HCT116 (cell line): ENCODE data around the gene GPRC5B. TPM values are rescaled to one million over a fixed set of nuclear protein-coding genes. Genes with fewer than 3 reads are reported as not detected.

Experiments
- ATAC-seq: fragments of 200-7000 bp; cut with Tn5 transposase; 2 replicates; pipeline ENCODE4 v1.9.1; 2020; ENCODE audit warnings: mild to moderate bottlenecking, moderate library complexity
- BruUV-seq: library from RNA; stranded (reverse); fragments of 400-500 nt; replicated peaks from 2 replicates; lab custom pipeline; 2021; lab: Mats Ljungman, UMichigan
- CTCF ChIA-PET: fragments of 300-600 bp; sonication (Branson Sonifier 250); formaldehyde crosslinking; loops from one replicate; lab custom pipeline; 2021; ENCODE audit warnings: antibody characterized with exemption; lab: Charles Lee
- POLR2A ChIA-PET: fragments of 300-600, 350-600 bp; sonication (Branson Sonifier 250); formaldehyde crosslinking; loops from one replicate; lab custom pipeline; 2021; ENCODE audit warnings: antibody characterized with exemption; lab: Charles Lee
- RAD21 ChIA-PET, 2 experiments: fragments of 300-600 bp; sonication (Branson Sonifier 250); formaldehyde crosslinking; loops; one replicate each; lab custom pipeline; 2023; ENCODE audit warnings: low total read pairs in 2 of 2; ENCODE audit not compliant: uncharacterized antibody in 2 of 2, unreplicated experiment in 2 of 2, low non-redundant PET in 1 of 2; lab: Charles Lee
- DNase-seq: peaks from one replicate; pipeline ENCODE4 v3.0.0-alpha.2; 2010; ENCODE audit warnings: low read depth, low spot score
- H2AFZ ChIP-seq: fragments of 200-600 bp; shearing (Covaris generic), sonication (generic); 2 replicates; pipeline ENCODE4 v1.6.1; 2017; ENCODE audit warnings: low read depth, mixed run types, mixed read lengths, antibody characterized with exemption, low read length; ENCODE audit not compliant: poor library complexity, severe bottlenecking
- H3K27ac ChIP-seq: 2 replicates; pipeline ENCODE4 v1.5.1; 2012; ENCODE audit warnings: low read depth, low read length
- H3K27me3 ChIP-seq: fragments of 200-600 bp; sonication (generic); 2 replicates; pipeline ENCODE4 v1.6.1; 2016; ENCODE audit warnings: mixed run types, low read length, mixed read lengths; ENCODE audit not compliant: insufficient read depth
- H3K36me3 ChIP-seq, 2 experiments: fragments of 200-500 bp in 1 of 2; fragments of 200-600 bp in 1 of 2; sonication (Bioruptor generic) in 1 of 2; sonication (generic) in 1 of 2; 2 replicates each; pipeline versions ENCODE4 v1.5.1 to v1.6.1; 2014 to 2016; ENCODE audit warnings: low read length in 2 of 2, inconsistent platforms in 1 of 2, mixed read lengths in 1 of 2, mixed run types in 1 of 2; ENCODE audit not compliant: insufficient read depth in 2 of 2, control insufficient read depth in 1 of 2
- H3K4me1 ChIP-seq, 2 experiments: fragments of 200-600 bp in 1 of 2; sonication (generic) in 1 of 2; 2 replicates each; pipeline versions ENCODE4 v1.5.1 to v1.6.1; 2012 to 2017; ENCODE audit warnings: low read length in 2 of 2, inconsistent platforms in 1 of 2, mild to moderate bottlenecking in 1 of 2, mixed read lengths in 1 of 2, mixed run types in 1 of 2, moderate library complexity in 1 of 2; ENCODE audit not compliant: insufficient read depth in 2 of 2, control insufficient read depth in 1 of 2
- H3K4me2 ChIP-seq: fragments of 200-600 bp; sonication (generic); 2 replicates; pipeline ENCODE4 v1.6.1; 2017; ENCODE audit warnings: mixed run types, low read length, mixed read lengths
- H3K4me3 ChIP-seq, 2 experiments: fragments of 200-600 bp in 1 of 2; sonication (generic) in 1 of 2; replicated peaks in 1 of 2; 2 replicates each; pipeline ENCODE4 v1.5.1; 2011 to 2016; ENCODE audit warnings: low read length in 2 of 2, control low read depth in 1 of 2, low read depth in 1 of 2, mild to moderate bottlenecking in 1 of 2, mixed read lengths in 1 of 2, mixed run types in 1 of 2
- H3K79me2 ChIP-seq: fragments of 200-600 bp; sonication (generic); 2 replicates; pipeline ENCODE4 v1.6.1; 2017; ENCODE audit warnings: mild to moderate bottlenecking, mixed run types, low read length, moderate library complexity, mixed read lengths; ENCODE audit not compliant: insufficient read depth
- H3K9ac ChIP-seq: fragments of 200-600 bp; sonication (generic); 2 replicates; pipeline ENCODE4 v1.6.1; 2016; ENCODE audit warnings: low read length, mixed read lengths
- H3K9me2 ChIP-seq: fragments of 200-600 bp; sonication (generic), shearing (Covaris generic); 2 replicates; pipeline ENCODE4 v1.6.1; 2017; ENCODE audit warnings: mixed run types, mild to moderate bottlenecking, moderate library complexity; ENCODE audit not compliant: insufficient read depth
- H3K9me3 ChIP-seq, 2 experiments: fragments of 200-500 bp in 1 of 2; fragments of 200-600 bp in 1 of 2; sonication (Bioruptor generic) in 1 of 2; sonication (generic) in 1 of 2; 2 replicates each; pipeline ENCODE4 v1.6.1; 2014 to 2017; ENCODE audit warnings: low read length in 2 of 2, mixed read lengths in 2 of 2, inconsistent platforms in 1 of 2, low read depth in 1 of 2, mild to moderate bottlenecking in 1 of 2, mixed run types in 1 of 2, moderate library complexity in 1 of 2; ENCODE audit not compliant: control insufficient read depth in 1 of 2, insufficient read depth in 1 of 2
- H4K20me1 ChIP-seq: fragments of 200-600 bp; sonication (generic), shearing (Covaris generic); 2 replicates; pipeline ENCODE4 v1.6.1; 2017; ENCODE audit warnings: mixed run types, mild to moderate bottlenecking, moderate library complexity; ENCODE audit not compliant: insufficient read depth
- ATF3 ChIP-seq: IDR thresholded peaks from 2 replicates; pipeline ENCODE4 v1.6.1; 2012
- CBX3 ChIP-seq: IDR thresholded peaks from 2 replicates; pipeline ENCODE4 v1.6.1; 2012; ENCODE audit warnings: low read depth
- CEBPB ChIP-seq: IDR thresholded peaks from 2 replicates; pipeline ENCODE4 v1.6.1; 2012; ENCODE audit warnings: low read depth
- EGR1 ChIP-seq: IDR thresholded peaks from 2 replicates; pipeline ENCODE4 v1.6.1; 2012; ENCODE audit warnings: low read depth
- ELF1 ChIP-seq: IDR thresholded peaks from 2 replicates; pipeline ENCODE4 v1.6.1; 2012; ENCODE audit warnings: low read depth, borderline replicate concordance
- FOSL1 ChIP-seq: IDR thresholded peaks from 2 replicates; pipeline ENCODE4 v1.6.1; 2012; ENCODE audit warnings: low read depth
- JUND ChIP-seq: IDR thresholded peaks from 2 replicates; pipeline ENCODE4 v1.6.1; 2012
- POLR2AphosphoS5 ChIP-seq: IDR thresholded peaks from 2 replicates; pipeline ENCODE4 v1.6.1; 2011; ENCODE audit warnings: mild to moderate bottlenecking, low read depth, low read length, moderate library complexity
- RAD21 ChIP-seq: IDR thresholded peaks from 2 replicates; pipeline ENCODE4 v1.6.1; 2012; ENCODE audit warnings: low read depth, mild to moderate bottlenecking
- REST ChIP-seq: IDR thresholded peaks from 2 replicates; pipeline ENCODE4 v1.6.1; 2012; ENCODE audit warnings: low read depth
- SIN3A ChIP-seq: IDR thresholded peaks from 2 replicates; pipeline ENCODE4 v1.6.1; 2012; ENCODE audit warnings: low read depth
- SP1 ChIP-seq: IDR thresholded peaks from 2 replicates; pipeline ENCODE4 v1.6.1; 2012; ENCODE audit warnings: low read depth
- SRF ChIP-seq: IDR thresholded peaks from 2 replicates; pipeline ENCODE4 v1.6.1; 2012; ENCODE audit warnings: low read depth
- TCF7L2 ChIP-seq: IDR thresholded peaks from 2 replicates; pipeline ENCODE4 v1.7.0; 2011; ENCODE audit warnings: borderline replicate concordance, inconsistent platforms; ENCODE audit not compliant: insufficient read depth, insufficient read length; ENCODE audit errors: extremely low read depth
- YY1 ChIP-seq: IDR thresholded peaks from 2 replicates; pipeline ENCODE4 v1.6.1; 2011; ENCODE audit warnings: low read length, low read depth, moderate library complexity, mild to moderate bottlenecking; ENCODE audit not compliant: insufficient replicate concordance; ENCODE audit errors: extremely low read depth
- ZFX ChIP-seq: fragments of 450-650 bp; IDR thresholded peaks from 2 replicates; pipeline ENCODE4 v1.6.1; 2017
- ZNF274 ChIP-seq: fragments of 200-500 bp; sonication (Bioruptor generic); IDR thresholded peaks from 2 replicates; pipeline ENCODE4 v1.6.1; 2014; ENCODE audit warnings: mild to moderate bottlenecking, low read depth, low read length, inconsistent platforms
- intact Hi-C: fragments of 100-400 bp; cut with micrococcal nuclease; formaldehyde crosslinking; loops from 2 replicates; pipeline ENCODE4 v1.10.0; 2022
- total RNA-seq: library from RNA; stranded (reverse); gene quantifications from one replicate; pipeline ENCODE4 v1.2.1, GENCODE V29; 2021; ENCODE audit not compliant: unreplicated experiment
- TF ChIP-seq, protein P1 (sequence below), 3 experiments: fragments of 200-600 bp in 1 of 3; sonication (generic) in 1 of 3; IDR thresholded peaks in 2 of 3; conservative IDR thresholded peaks in 1 of 3; 2 replicates each; pipeline ENCODE4 v1.5.1; 2012 to 2017; ENCODE audit warnings: low read depth in 2 of 3, low read length in 2 of 3, antibody characterized with exemption in 1 of 3, borderline replicate concordance in 1 of 3, control low read depth in 1 of 3, mild to moderate bottlenecking in 1 of 3, mixed read lengths in 1 of 3, mixed run types in 1 of 3, moderate library complexity in 1 of 3; ENCODE audit not compliant: insufficient read depth in 1 of 3
- TF ChIP-seq, protein P2 (sequence below): IDR thresholded peaks from 2 replicates; pipeline ENCODE4 v1.6.1; 2011; ENCODE audit warnings: mild to moderate bottlenecking, low read length, moderate library complexity; ENCODE audit not compliant: insufficient replicate concordance; ENCODE audit errors: extremely low read depth

GPRC5B gene
- total RNA-seq, 1 experiment from 2014 or later = 7.2 TPM

DNA sequence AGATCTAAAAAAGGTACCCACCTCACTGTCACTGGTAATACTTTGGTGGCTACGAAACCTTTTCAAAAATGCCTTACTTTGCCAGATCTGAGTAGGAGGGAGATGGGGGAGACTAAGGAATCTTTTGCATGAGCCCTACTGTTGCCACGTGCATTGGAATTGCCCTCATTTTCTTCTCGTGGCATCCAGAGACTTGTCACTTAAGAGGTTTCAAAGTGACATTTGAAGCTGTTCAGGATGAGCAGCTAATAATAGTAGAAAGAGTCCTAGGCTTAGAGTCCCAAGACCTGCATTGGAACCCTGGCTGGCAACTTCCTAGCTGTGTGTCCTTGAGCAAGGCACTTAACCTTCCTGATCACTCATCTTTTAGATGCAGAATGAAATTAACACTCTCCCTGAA is 43.5 kb downstream of the GPRC5B start:
- TF ChIP-seq EGR1 (no peak), FOSL1 (no peak), CEBPB (no peak), CBX3 (no peak), ATF3 (no peak), REST (no peak), ZNF274 (no peak), JUND (no peak), SRF (no peak), POLR2AphosphoS5 (no peak), SIN3A (no peak), YY1 (no peak), SP1 (no peak), ELF1 (no peak), ZFX (no peak), RAD21 (no peak), TCF7L2 (no peak)
- TF ChIP-seq, protein P1, sequence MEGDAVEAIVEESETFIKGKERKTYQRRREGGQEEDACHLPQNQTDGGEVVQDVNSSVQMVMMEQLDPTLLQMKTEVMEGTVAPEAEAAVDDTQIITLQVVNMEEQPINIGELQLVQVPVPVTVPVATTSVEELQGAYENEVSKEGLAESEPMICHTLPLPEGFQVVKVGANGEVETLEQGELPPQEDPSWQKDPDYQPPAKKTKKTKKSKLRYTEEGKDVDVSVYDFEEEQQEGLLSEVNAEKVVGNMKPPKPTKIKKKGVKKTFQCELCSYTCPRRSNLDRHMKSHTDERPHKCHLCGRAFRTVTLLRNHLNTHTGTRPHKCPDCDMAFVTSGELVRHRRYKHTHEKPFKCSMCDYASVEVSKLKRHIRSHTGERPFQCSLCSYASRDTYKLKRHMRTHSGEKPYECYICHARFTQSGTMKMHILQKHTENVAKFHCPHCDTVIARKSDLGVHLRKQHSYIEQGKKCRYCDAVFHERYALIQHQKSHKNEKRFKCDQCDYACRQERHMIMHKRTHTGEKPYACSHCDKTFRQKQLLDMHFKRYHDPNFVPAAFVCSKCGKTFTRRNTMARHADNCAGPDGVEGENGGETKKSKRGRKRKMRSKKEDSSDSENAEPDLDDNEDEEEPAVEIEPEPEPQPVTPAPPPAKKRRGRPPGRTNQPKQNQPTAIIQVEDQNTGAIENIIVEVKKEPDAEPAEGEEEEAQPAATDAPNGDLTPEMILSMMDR (IDR thresholded peaks at IDR 0.05 in 2 of 3, conservative IDR thresholded peaks at IDR 0.05 in 1 of 3; ENCODE audit: borderline replicate concordance in 1 of 3, insufficient read depth in 1 of 3, low read depth in 2 of 3, low read length in 2 of 3) = no peak
- TF ChIP-seq, protein P2, sequence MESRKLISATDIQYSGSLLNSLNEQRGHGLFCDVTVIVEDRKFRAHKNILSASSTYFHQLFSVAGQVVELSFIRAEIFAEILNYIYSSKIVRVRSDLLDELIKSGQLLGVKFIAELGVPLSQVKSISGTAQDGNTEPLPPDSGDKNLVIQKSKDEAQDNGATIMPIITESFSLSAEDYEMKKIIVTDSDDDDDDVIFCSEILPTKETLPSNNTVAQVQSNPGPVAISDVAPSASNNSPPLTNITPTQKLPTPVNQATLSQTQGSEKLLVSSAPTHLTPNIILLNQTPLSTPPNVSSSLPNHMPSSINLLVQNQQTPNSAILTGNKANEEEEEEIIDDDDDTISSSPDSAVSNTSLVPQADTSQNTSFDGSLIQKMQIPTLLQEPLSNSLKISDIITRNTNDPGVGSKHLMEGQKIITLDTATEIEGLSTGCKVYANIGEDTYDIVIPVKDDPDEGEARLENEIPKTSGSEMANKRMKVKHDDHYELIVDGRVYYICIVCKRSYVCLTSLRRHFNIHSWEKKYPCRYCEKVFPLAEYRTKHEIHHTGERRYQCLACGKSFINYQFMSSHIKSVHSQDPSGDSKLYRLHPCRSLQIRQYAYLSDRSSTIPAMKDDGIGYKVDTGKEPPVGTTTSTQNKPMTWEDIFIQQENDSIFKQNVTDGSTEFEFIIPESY = no peak
- TF ChIP-seq, all 23 proteins: peak for 0
- no peak for DNase-seq
- no TSS peak for BruUV-seq
- Histone ChIP-seq H3K36me3 (no peaks in the 10 kb centered on the region), H3K79me2 (no peaks in the 10 kb centered on the region), H3K9ac (no peak overlapping the region), H3K4me3 (no peak overlapping the region), H3K9me3 (no peaks in the 10 kb centered on the region), H3K4me1 (no peaks in the 10 kb centered on the region), H3K27me3 (no peaks in the 10 kb centered on the region), H3K27ac (no peak overlapping the region), H2AFZ (no peak overlapping the region), H3K9me2 (no peaks in the 10 kb centered on the region), H4K20me1 (no peaks in the 10 kb centered on the region), H3K4me2 (no peak overlapping the region)
- ChIA-PET RAD21 (no interaction called here), POLR2A (no interaction called here), CTCF (no interaction called here)
- intact Hi-C loops = no loop called here
- no peak for ATAC-seq
